CD4-positive, alpha-beta T cell (primary cell): ENCODE measurements around the gene SORL1. TPM values are rescaled to one million over a fixed set of nuclear protein-coding genes. Genes with fewer than 3 reads are reported as not detected.

Experiments used
- ATAC-seq: fragments of 200-7000 bp; cut with Tn5 transposase; one replicate; pipeline ENCODE4 v1.10.0; 2022; ENCODE audit warnings: mild to moderate bottlenecking; ENCODE audit not compliant: poor library complexity
- CTCF ChIA-PET: fragments of 350-600 bp; sonication (Branson Sonifier 250); formaldehyde crosslinking; loops from one replicate; lab custom pipeline; 2021; ENCODE audit warnings: antibody characterized with exemption, inconsistent platforms; lab: Charles Lee
- POLR2A ChIA-PET: fragments of 350-600 bp; sonication (Branson Sonifier 250); formaldehyde crosslinking; loops from one replicate; lab custom pipeline; 2021; ENCODE audit warnings: antibody characterized with exemption, inconsistent platforms; lab: Charles Lee
- DNase-seq, 14 experiments: peaks; one replicate each; pipeline ENCODE4 v3.0.0-alpha.2; 2013 to 2020; ENCODE audit warnings: mixed read lengths in 2 of 14
- H3K27ac ChIP-seq, 2 donors: one replicate each; pipeline versions ENCODE4 v1.5.1 to v1.7.0; 2013; ENCODE audit warnings: low read length in 2 of 2, low read depth in 1 of 2, mild to moderate bottlenecking in 1 of 2
- H3K27me3 ChIP-seq, 2 experiments: 1 replicate in 1 of 2; 2 replicates in 1 of 2; pipeline versions ENCODE4 v1.6.1 to v1.7.0; 2013; ENCODE audit warnings: low read length in 2 of 2, control low read depth in 1 of 2, mild to moderate bottlenecking in 1 of 2, moderate library complexity in 1 of 2; ENCODE audit not compliant: insufficient read depth in 2 of 2, control insufficient read depth in 1 of 2
- H3K36me3 ChIP-seq: one replicate; pipeline ENCODE4 v1.6.1; 2013; ENCODE audit warnings: low read length, control low read depth; ENCODE audit not compliant: insufficient read depth
- H3K4me1 ChIP-seq: one replicate; pipeline ENCODE4 v1.6.1; 2013; ENCODE audit warnings: low read length, control low read depth; ENCODE audit not compliant: insufficient read depth
- H3K4me3 ChIP-seq: one replicate; pipeline ENCODE4 v1.5.1; 2013; ENCODE audit warnings: mild to moderate bottlenecking, low read length, moderate library complexity
- H3K9me3 ChIP-seq, 2 experiments: 1 replicate in 1 of 2; 2 replicates in 1 of 2; pipeline versions ENCODE4 v1.6.1 to v1.7.0; 2013; ENCODE audit warnings: low read length in 2 of 2, mild to moderate bottlenecking in 2 of 2, control low read depth in 1 of 2, moderate library complexity in 1 of 2; ENCODE audit not compliant: control insufficient read depth in 1 of 2, insufficient read depth in 1 of 2
- H3K27ac Mint-ChIP-seq: one replicate; pipeline ENCODE4 v1.8.0; 2020; ENCODE audit warnings: mixed read lengths
- H3K27me3 Mint-ChIP-seq: one replicate; pipeline ENCODE4 v1.8.0; 2021; ENCODE audit warnings: mixed read lengths
- H3K36me3 Mint-ChIP-seq: one replicate; pipeline ENCODE4 v1.8.0; 2021; ENCODE audit warnings: low read depth, mixed read lengths
- H3K4me1 Mint-ChIP-seq: one replicate; pipeline ENCODE4 v1.8.0; 2021; ENCODE audit warnings: low read depth, mixed read lengths
- H3K4me3 Mint-ChIP-seq: one replicate; pipeline ENCODE4 v1.8.0; 2020; ENCODE audit warnings: mild to moderate bottlenecking, mixed read lengths
- H3K9me3 Mint-ChIP-seq: one replicate; pipeline ENCODE4 v1.8.0; 2020; ENCODE audit warnings: mixed read lengths
- CTCF ChIP-seq: fragments of 200-600 bp; IDR thresholded peaks from one replicate; pipeline ENCODE4 v1.8.0; 2022; ENCODE audit warnings: antibody characterized with exemption, mild to moderate bottlenecking
- intact Hi-C, 2 experiments: fragments of 100-400 bp; cut with DNase I in 1 of 2; cut with micrococcal nuclease in 1 of 2; formaldehyde crosslinking; loops; one replicate each; pipeline versions ENCODE4 v1.15.1 to v1.9.0; 2023 to 2025; cut with DNase I, micrococcal nuclease
- total RNA-seq, 174 experiments: library from RNA in 2 of 174; stranded (reverse) in 2 of 174; gene quantifications; one replicate each; pipeline ENCODE4 v1.2.3 and lab custom pipeline; 2021 to 2026

Gene SORL1
- total RNA-seq, 2 experiments from 2014 or later: 235 to 241 TPM

GRCh38 chr11:121581607-121582006, 129.5 kb downstream of the SORL1 start:
- H3K4me1 ChIP-seq: peaks cover 27% of the 10 kb centered on the region
- H3K27ac ChIP-seq: peak overlapping the region in 1 of 2 donors; percentile 42
- peak overlapping the region; percentile 88 for H3K27ac Mint-ChIP-seq
- intact Hi-C loops: loop anchor here in 1 of 2 experiments (5.0 kb wide), 1 partner anchor 39 kb away; no protein-coding TSS in a partner anchor
- H3K36me3 Mint-ChIP-seq: peaks cover 100% of the 10 kb centered on the region
- TF ChIP-seq CTCF: no peak
- ChIA-PET CTCF (no interaction called here), POLR2A (interaction anchor here (0.6 to 1.0 kb wide), 3 partner anchors 10 to 132 kb away, joined by 3 to 6 read pairs (median 3); no protein-coding TSS in a partner anchor)
- H3K4me3 ChIP-seq: no peak overlapping the region
- no peaks in the 10 kb centered on the region for H3K9me3 Mint-ChIP-seq
- H3K27me3 ChIP-seq: no peaks in the 10 kb centered on the region
- DNase-seq (no peak), ATAC-seq (no peak)
- H3K4me1 Mint-ChIP-seq: peaks cover 35% of the 10 kb centered on the region
- H3K9me3 ChIP-seq: no peaks in the 10 kb centered on the region
- H3K4me3 Mint-ChIP-seq: no peak overlapping the region
- H3K36me3 ChIP-seq: peaks cover 97% of the 10 kb centered on the region
- no peaks in the 10 kb centered on the region for H3K27me3 Mint-ChIP-seq

- ChIA-PET POLR2A (interaction anchor here (0.6 to 1.0 kb wide), 2 partner anchors 11 to 133 kb away, joined by 3 to 6 read pairs; no protein-coding TSS in a partner anchor), CTCF (no interaction called here)
- H3K36me3 ChIP-seq: peaks cover 97% of the 10 kb centered on the region
- H3K4me1 Mint-ChIP-seq: peaks cover 35% of the 10 kb centered on the region
- H3K4me3 Mint-ChIP-seq: no peak overlapping the region
- peak; percentile 61 for ATAC-seq
- intact Hi-C loops: loop anchor here in 1 of 2 experiments (5.0 kb wide), 1 partner anchor 40 kb away; no protein-coding TSS in a partner anchor
- H3K9me3 Mint-ChIP-seq: no peaks in the 10 kb centered on the region
- no peaks in the 10 kb centered on the region for H3K27me3 ChIP-seq
- H3K27ac ChIP-seq: peak overlapping the region in 1 of 2 donors; percentile 53
- peaks cover 27% of the 10 kb centered on the region for H3K4me1 ChIP-seq
- TF ChIP-seq CTCF: no peak
- peaks cover 100% of the 10 kb centered on the region for H3K36me3 Mint-ChIP-seq
- no peak overlapping the region for H3K4me3 ChIP-seq
- no peaks in the 10 kb centered on the region for H3K9me3 ChIP-seq
- H3K27ac Mint-ChIP-seq: peak overlapping the region; percentile 88
- H3K27me3 Mint-ChIP-seq: no peaks in the 10 kb centered on the region
- peak in 2 of 14 experiments; percentile 16 to 52 for DNase-seq
These were observed 130.2 kb downstream of the SORL1 start for GRCh38 chr11:121582296-121582695.

- H3K9me3 Mint-ChIP-seq: no peaks in the 10 kb centered on the region
- Histone ChIP-seq H3K9me3 (no peaks in the 10 kb centered on the region), H3K27me3 (no peaks in the 10 kb centered on the region), H3K4me3 (no peak overlapping the region), H3K27ac (peak overlapping the region in 1 of 2 donors; percentile 46), H3K36me3 (peaks cover 97% of the 10 kb centered on the region), H3K4me1 (peaks cover 27% of the 10 kb centered on the region)
- TF ChIP-seq CTCF: no peak
- CTCF ChIA-PET: no interaction called here
- H3K4me3 Mint-ChIP-seq: no peak overlapping the region
- peaks cover 100% of the 10 kb centered on the region for H3K36me3 Mint-ChIP-seq
- peak overlapping the region; percentile 88 for H3K27ac Mint-ChIP-seq
- no peak for ATAC-seq
- POLR2A ChIA-PET: no interaction called here
- no peaks in the 10 kb centered on the region for H3K27me3 Mint-ChIP-seq
- intact Hi-C loops: loop anchor here in 1 of 2 experiments (5.0 kb wide), 1 partner anchor 42 kb away; no protein-coding TSS in a partner anchor
- DNase-seq: peak in 1 of 14 experiments; percentile 20
- H3K4me1 Mint-ChIP-seq: peaks cover 35% of the 10 kb centered on the region
These were observed 131.7 kb downstream of the SORL1 start for GRCh38 chr11:121583825-121584224.
